Measurements from ENCODE around the gene ACSBG1.

ACSBG1 gene

DNA sequence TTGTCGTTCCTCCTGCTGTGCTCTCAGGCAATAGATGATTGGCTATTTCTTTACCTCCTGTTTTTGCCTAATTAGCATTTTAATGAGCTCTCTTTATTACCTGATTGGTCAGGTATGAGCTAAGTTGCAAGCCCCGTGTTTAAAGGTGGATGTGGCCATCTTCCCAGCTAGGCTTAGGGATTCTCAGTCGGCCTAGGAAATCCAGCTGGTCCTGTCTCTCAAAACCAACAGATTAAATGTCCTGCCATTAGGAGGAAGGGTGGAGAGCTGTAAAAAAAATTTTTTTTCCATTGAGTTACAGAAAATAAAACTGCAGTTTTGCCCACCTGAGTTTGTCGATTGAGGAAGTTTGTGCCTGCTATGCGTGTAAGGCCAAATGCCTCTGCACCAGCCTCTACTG is 5.4 kb upstream of the ACSBG1 start:
- POLR2A ChIA-PET: no interaction called here

GRCh38 chr15:78237146-78237545 is 2.8 kb upstream of the ACSBG1 start:
- no peak for TF ChIP-seq CTCF (IDR thresholded peaks at IDR 0.05; ENCODE audit: control extremely low read depth, extremely low read depth, low read depth, missing control alignments)

More for the DNA sequence above, 5.4 kb upstream of the ACSBG1 start:
- CTCF ChIA-PET: interaction anchor here (0.6 to 6.1 kb wide), 36 partner anchors 10 to 335 kb away, joined by 3 to 117 read pairs (median 6); partner anchors contain the start of genes CIB2 and IDH3A
- DNase-seq (ENCODE audit: extremely low spot score): no peak
- no peak for TF ChIP-seq CTCF (IDR thresholded peaks at IDR 0.05; ENCODE audit: control extremely low read depth, extremely low read depth, low read depth, missing control alignments)

GRCh38 chr15:78236491-78236890 is 2.1 kb upstream of the ACSBG1 start:
- TF ChIP-seq CTCF (IDR thresholded peaks at IDR 0.05; ENCODE audit: control extremely low read depth, extremely low read depth, low read depth, missing control alignments): no peak
- POLR2A ChIA-PET: no interaction called here
- no peak for DNase-seq (ENCODE audit: extremely low spot score)
- CTCF ChIA-PET: interaction anchor here (1.6 to 4.5 kb wide), 3 partner anchors 15 to 128 kb away, joined by 3 to 31 read pairs (median 5); no protein-coding TSS in a partner anchor

More at GRCh38 chr15:78237146-78237545, 2.8 kb upstream of the ACSBG1 start:
- CTCF ChIA-PET: interaction anchor here (1.6 to 4.5 kb wide), 3 partner anchors 14 to 129 kb away, joined by 3 to 31 read pairs (median 5); no protein-coding TSS in a partner anchor
- DNase-seq (ENCODE audit: extremely low spot score): no peak
- POLR2A ChIA-PET: no interaction called here

GRCh38 chr15:78233496-78233895 is 869 bp downstream of the ACSBG1 start:
- TF ChIP-seq CTCF (IDR thresholded peaks at IDR 0.05; ENCODE audit: control extremely low read depth, extremely low read depth, low read depth, missing control alignments): no peak
- POLR2A ChIA-PET: no interaction called here
- DNase-seq (ENCODE audit: extremely low spot score): no peak
- CTCF ChIA-PET: interaction anchor here (0.7 to 9.2 kb wide), 3 partner anchors 7 to 125 kb away, joined by 3 to 56 read pairs (median 4); no protein-coding TSS in a partner anchor

- CTCF ChIA-PET: interaction anchor here (1.3 to 9.2 kb wide), 3 partner anchors 8 to 124 kb away, joined by 3 to 56 read pairs (median 4); no protein-coding TSS in a partner anchor
- DNase-seq (ENCODE audit: extremely low spot score): no peak
- POLR2A ChIA-PET: interaction anchor here (0.7 kb wide), 1 partner anchor 205 kb away, joined by 4 read pairs; no protein-coding TSS in a partner anchor
- TF ChIP-seq CTCF (IDR thresholded peaks at IDR 0.05; ENCODE audit: control extremely low read depth, extremely low read depth, low read depth, missing control alignments): no peak
Measured at GRCh38 chr15:78232951-78233350, 1.4 kb downstream of the ACSBG1 start.

GRCh38 chr15:78229431-78230406 is 4.6 kb downstream of the ACSBG1 start:
- DNase-seq (ENCODE audit: extremely low spot score): no peak
- ChIA-PET CTCF (interaction anchor here (1.2 to 9.2 kb wide), 2 partner anchors 11 to 34 kb away, joined by 4 to 56 read pairs; no protein-coding TSS in a partner anchor), POLR2A (no interaction called here)
- TF ChIP-seq CTCF (IDR thresholded peaks at IDR 0.05; ENCODE audit: control extremely low read depth, extremely low read depth, low read depth, missing control alignments): no peak

Data from GM10248 (cell line).